ENCODE measurements around the gene GLCE.

Gene GLCE

DNA sequence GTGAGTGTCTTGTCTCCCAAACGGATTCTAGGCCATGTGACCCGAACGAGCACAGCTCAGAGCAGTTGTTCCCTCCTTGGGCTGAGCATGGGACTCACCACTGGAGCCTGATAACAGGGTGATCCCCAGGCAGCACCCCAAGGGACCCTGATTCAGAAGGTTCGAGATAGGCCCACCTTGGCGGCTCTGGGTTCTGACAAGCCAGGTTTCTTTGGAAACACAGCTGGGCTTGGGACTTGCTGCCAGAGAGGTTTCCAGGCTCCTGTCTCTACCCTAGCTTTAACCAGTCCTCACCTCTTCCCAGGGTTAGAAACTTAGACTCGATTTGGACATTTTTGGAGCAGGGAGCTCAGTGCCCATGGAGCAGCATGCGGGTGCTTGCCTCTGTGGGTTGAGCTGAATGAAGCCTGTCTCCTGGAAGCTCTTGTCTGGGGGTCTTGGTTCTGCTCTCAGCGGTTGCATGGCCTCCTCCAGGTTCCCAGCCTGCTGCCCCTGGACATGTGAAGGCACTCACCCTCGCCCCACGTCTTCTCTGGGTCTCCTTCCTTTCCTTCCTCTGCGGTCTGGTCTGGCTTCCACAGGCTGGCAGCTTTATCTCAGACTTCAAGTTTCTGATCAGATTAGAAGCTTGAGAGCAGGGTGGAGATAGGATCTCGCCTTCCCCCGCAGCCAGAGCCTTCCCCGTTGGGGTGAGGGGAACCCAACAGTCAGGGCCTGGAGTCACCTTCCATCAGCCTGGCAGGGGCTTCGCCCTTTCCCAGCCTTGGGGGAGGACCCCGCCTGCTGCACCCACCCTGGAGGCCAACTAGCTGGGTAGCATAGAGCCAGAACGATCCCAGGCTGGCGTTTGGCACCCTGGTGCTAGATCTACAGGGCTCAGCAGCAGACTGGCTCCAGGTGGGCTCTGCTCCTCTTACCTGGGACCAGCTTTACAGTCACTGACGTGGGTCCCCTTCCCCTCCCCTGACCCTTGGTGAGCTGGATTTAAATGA, 159.2 kb downstream of the GLCE start:
- TF ChIP-seq, protein P1, sequence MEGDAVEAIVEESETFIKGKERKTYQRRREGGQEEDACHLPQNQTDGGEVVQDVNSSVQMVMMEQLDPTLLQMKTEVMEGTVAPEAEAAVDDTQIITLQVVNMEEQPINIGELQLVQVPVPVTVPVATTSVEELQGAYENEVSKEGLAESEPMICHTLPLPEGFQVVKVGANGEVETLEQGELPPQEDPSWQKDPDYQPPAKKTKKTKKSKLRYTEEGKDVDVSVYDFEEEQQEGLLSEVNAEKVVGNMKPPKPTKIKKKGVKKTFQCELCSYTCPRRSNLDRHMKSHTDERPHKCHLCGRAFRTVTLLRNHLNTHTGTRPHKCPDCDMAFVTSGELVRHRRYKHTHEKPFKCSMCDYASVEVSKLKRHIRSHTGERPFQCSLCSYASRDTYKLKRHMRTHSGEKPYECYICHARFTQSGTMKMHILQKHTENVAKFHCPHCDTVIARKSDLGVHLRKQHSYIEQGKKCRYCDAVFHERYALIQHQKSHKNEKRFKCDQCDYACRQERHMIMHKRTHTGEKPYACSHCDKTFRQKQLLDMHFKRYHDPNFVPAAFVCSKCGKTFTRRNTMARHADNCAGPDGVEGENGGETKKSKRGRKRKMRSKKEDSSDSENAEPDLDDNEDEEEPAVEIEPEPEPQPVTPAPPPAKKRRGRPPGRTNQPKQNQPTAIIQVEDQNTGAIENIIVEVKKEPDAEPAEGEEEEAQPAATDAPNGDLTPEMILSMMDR (IDR thresholded peaks at IDR 0.05; ENCODE audit: insufficient read depth, low read length, poor library complexity, severe bottlenecking): no peak
- no peak for TF ChIP-seq EZH2phosphoT487 (conservative IDR thresholded peaks at IDR 0.05; ENCODE audit: low read length)
- Histone ChIP-seq H3K79me2 (ENCODE audit: insufficient read depth, low read length) (no peaks in the 10 kb centered on the region), H3K27ac (ENCODE audit: low read depth, low read length) (no peak overlapping the region), H3K27me3 (ENCODE audit: low read length) (no peaks in the 10 kb centered on the region), H2AFZ (ENCODE audit: low read depth, low read length, severe bottlenecking) (no peak overlapping the region), H3K4me2 (ENCODE audit: low read depth, low read length, poor library complexity, severe bottlenecking) (no peak overlapping the region), H3K9me2 (replicated peaks; ENCODE audit: insufficient read depth, low read length) (no peaks in the 10 kb centered on the region), H3F3A (ENCODE audit: insufficient read depth) (no peaks in the 10 kb centered on the region), H4K20me1 (ENCODE audit: low read depth, low read length) (no peaks in the 10 kb centered on the region), H3K9ac (ENCODE audit: low read length) (no peak overlapping the region), H3K36me3 (ENCODE audit: low read length) (no peaks in the 10 kb centered on the region), H3K4me3 (ENCODE audit: insufficient read depth, low read length, poor library complexity, severe bottlenecking) (no peak overlapping the region), H3K9me3 (ENCODE audit: insufficient read depth, low read length) (no peaks in the 10 kb centered on the region)

DNA sequence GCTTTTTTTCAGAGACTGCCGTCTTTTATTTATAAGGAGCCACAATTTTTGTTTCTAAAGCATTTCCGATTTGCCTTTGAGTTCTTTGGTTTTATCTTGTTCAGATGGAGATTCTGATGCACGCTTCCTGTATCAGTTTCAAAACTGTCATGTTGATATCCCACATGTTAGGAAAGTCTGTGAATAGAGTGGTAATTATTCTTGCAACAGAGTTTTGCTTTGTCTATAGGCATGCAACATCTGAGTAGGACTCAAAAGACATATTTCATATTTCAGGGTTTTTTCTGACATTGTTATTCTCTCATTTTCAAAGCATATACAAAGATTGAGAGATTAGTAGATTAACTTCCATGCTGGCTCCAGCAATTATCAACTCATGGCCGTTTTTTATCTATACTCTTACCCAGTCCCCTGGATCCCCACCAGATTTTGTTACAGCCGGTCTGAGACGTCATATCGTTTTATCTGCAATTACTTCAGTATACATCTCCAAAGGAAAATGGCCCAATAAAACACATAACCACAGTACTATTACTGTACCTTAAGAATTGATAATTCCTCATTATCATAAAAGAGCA, 160.6 kb downstream of the GLCE start:
- Histone ChIP-seq H3K4me3 (ENCODE audit: insufficient read depth, low read length, poor library complexity, severe bottlenecking) (no peak overlapping the region), H3K27ac (ENCODE audit: low read depth, low read length) (no peak overlapping the region), H3K27me3 (ENCODE audit: low read length) (no peaks in the 10 kb centered on the region), H3K36me3 (ENCODE audit: low read length) (no peaks in the 10 kb centered on the region), H3K4me2 (ENCODE audit: low read depth, low read length, poor library complexity, severe bottlenecking) (no peak overlapping the region), H3K9ac (ENCODE audit: low read length) (no peak overlapping the region), H4K20me1 (ENCODE audit: low read depth, low read length) (no peaks in the 10 kb centered on the region), H3K79me2 (ENCODE audit: insufficient read depth, low read length) (no peaks in the 10 kb centered on the region), H3K9me3 (ENCODE audit: insufficient read depth, low read length) (no peaks in the 10 kb centered on the region), H3F3A (ENCODE audit: insufficient read depth) (no peaks in the 10 kb centered on the region), H2AFZ (ENCODE audit: low read depth, low read length, severe bottlenecking) (no peak overlapping the region), H3K9me2 (replicated peaks; ENCODE audit: insufficient read depth, low read length) (no peaks in the 10 kb centered on the region)
- TF ChIP-seq, protein P1 (IDR thresholded peaks at IDR 0.05; ENCODE audit: insufficient read depth, low read length, poor library complexity, severe bottlenecking): no peak
- no peak for TF ChIP-seq EZH2phosphoT487 (conservative IDR thresholded peaks at IDR 0.05; ENCODE audit: low read length)

All from SU-DHL-6 (cell line).